Measurements from ENCODE around the gene SLC23A1.

- no peak for TF ChIP-seq CTCF (IDR thresholded peaks at IDR 0.05)
- no peak for TF ChIP-seq BHLHE40 (IDR thresholded peaks at IDR 0.05; ENCODE audit: low read depth, low read length)
- TF ChIP-seq FOSB (CRISPR knock-in tag; IDR thresholded peaks at IDR 0.05): no peak
- TF ChIP-seq RFX5 (IDR thresholded peaks at IDR 0.05): no peak
- TF ChIP-seq POLR2A (IDR thresholded peaks at IDR 0.05; ENCODE audit: low read length): no peak
- no peak for TF ChIP-seq NFE2L2 (conservative IDR thresholded peaks at IDR 0.05; ENCODE audit: low read length)
- no peak for TF ChIP-seq SREBF2 (IDR thresholded peaks at IDR 0.05)
- TF ChIP-seq RAD21 (conservative IDR thresholded peaks at IDR 0.05 in 1 of 2, IDR thresholded peaks at IDR 0.05 in 1 of 2): no peak
- TF ChIP-seq MAFK (IDR thresholded peaks at IDR 0.05; ENCODE audit: partially characterized antibody): no peak
- TF ChIP-seq MYC (IDR thresholded peaks at IDR 0.05; ENCODE audit: borderline replicate concordance, low read length): no peak
Measured at GRCh38 chr5:139418793-139419192, 35.7 kb upstream of the SLC23A1 start.

Measured in A549 (cell line).